K562 (cell line): ENCODE measurements around the gene KLHL8. TPM values are rescaled to one million over a fixed set of nuclear protein-coding genes. Genes with fewer than 3 reads are reported as not detected.

Experiments
- ATAC-seq: fragments of 200-7000 bp; cut with Tn5 transposase; 3 replicates; pipeline ENCODE4 v1.9.1; 2020; ENCODE audit warnings: moderate library complexity
- BruUV-seq: library from RNA; stranded (reverse); fragments of 400-500 nt; replicated peaks from 2 replicates; lab custom pipeline; 2021; lab: Mats Ljungman, UMichigan
- CTCF ChIA-PET: fragments of 300-600 bp; formaldehyde crosslinking; extraction: SDS; loops from one replicate; lab custom pipeline; 2021; ENCODE audit warnings: low intra/inter-chr PET ratio; lab: Yijun Ruan, JAX
- POLR2A ChIA-PET: fragments of 300-600, 350-650 bp; sonication (Branson Sonifier 250); formaldehyde crosslinking; extraction: SDS; loops from one replicate; lab custom pipeline; 2021; ENCODE audit warnings: antibody characterized with exemption, inconsistent platforms; lab: Yijun Ruan, JAX
- DNase-seq, 4 experiments: peaks; one replicate each; pipeline versions ENCODE4 v3.0.0 to v3.0.0-alpha.2; 2011 to 2018; ENCODE audit warnings: low spot score in 3 of 4, mixed read lengths in 3 of 4; ENCODE audit errors: extremely low read depth in 1 of 4
- FAIRE-seq: peaks from 2 replicates; lab custom pipeline; 2011; peaks lifted over from hg19 to GRCh38; lab: Jason Lieb, UNC
- H2AFZ ChIP-seq: 2 replicates; pipeline ENCODE4 v1.6.0; 2011; ENCODE audit warnings: low read depth, low read length, control low read depth, inconsistent platforms
- H3K27ac ChIP-seq: fragments of 200-600 bp; 3 replicates; pipeline ENCODE4 v1.8.0; 2011; ENCODE audit warnings: low read depth, mild to moderate bottlenecking, control low read depth, inconsistent platforms, low read length, moderate library complexity, mixed read lengths; ENCODE audit errors: extremely low read depth
- H3K27me3 ChIP-seq, 2 experiments: fragments of 300-600 bp in 1 of 2; 2 replicates in 1 of 2; 3 replicates in 1 of 2; pipeline versions ENCODE4 v1.6.0 to v1.8.0; 2011; ENCODE audit warnings: inconsistent platforms in 2 of 2, low read length in 2 of 2, mild to moderate bottlenecking in 1 of 2, mixed read lengths in 1 of 2, moderate library complexity in 1 of 2; ENCODE audit not compliant: control insufficient read depth in 2 of 2, insufficient read depth in 2 of 2
- H3K36me3 ChIP-seq: fragments of 300-600 bp; 3 replicates; pipeline ENCODE4 v1.8.0; 2011; ENCODE audit warnings: mild to moderate bottlenecking, low read length, inconsistent platforms; ENCODE audit not compliant: control insufficient read depth, insufficient read depth
- H3K4me1 ChIP-seq, 2 experiments: fragments of 200-600 bp in 1 of 2; replicated peaks in 1 of 2; 2 replicates in 1 of 2; 3 replicates in 1 of 2; pipeline versions ENCODE4 v1.5.1 to v1.8.0; 2011; ENCODE audit warnings: inconsistent platforms in 2 of 2, low read length in 2 of 2, mild to moderate bottlenecking in 1 of 2, mixed read lengths in 1 of 2, moderate library complexity in 1 of 2; ENCODE audit not compliant: control insufficient read depth in 2 of 2, insufficient read depth in 2 of 2
- H3K4me2 ChIP-seq: 2 replicates; pipeline ENCODE4 v1.6.1; 2011; ENCODE audit warnings: low read length, control low read depth, inconsistent platforms, mixed read lengths; ENCODE audit not compliant: insufficient read depth
- H3K4me3 ChIP-seq: fragments of 200-600 bp; sonication (generic), shearing (Covaris generic); 2 replicates; pipeline ENCODE4 v1.5.1; 2016; ENCODE audit warnings: control low read depth, inconsistent platforms
- H3K79me2 ChIP-seq: fragments of 200-600 bp; 3 replicates; pipeline ENCODE4 v1.8.0; 2011; ENCODE audit warnings: low read length, inconsistent platforms; ENCODE audit not compliant: control insufficient read depth, insufficient read depth
- H3K9ac ChIP-seq, 2 experiments: 2 replicates each; pipeline versions ENCODE4 v1.6.0 to v1.6.1; 2011; ENCODE audit warnings: low read depth in 2 of 2, low read length in 2 of 2, control low read depth in 1 of 2, inconsistent platforms in 1 of 2, mild to moderate bottlenecking in 1 of 2, mixed read lengths in 1 of 2; ENCODE audit not compliant: insufficient read depth in 1 of 2
- H3K9me1 ChIP-seq: one replicate; pipeline ENCODE4 v1.6.0; 2011; ENCODE audit warnings: inconsistent platforms, mild to moderate bottlenecking, low read length, moderate library complexity; ENCODE audit not compliant: control insufficient read depth, insufficient read depth
- H3K9me3 ChIP-seq: replicated peaks from 2 replicates; pipeline ENCODE4 v1.5.1; 2011; ENCODE audit warnings: low read depth, low read length, inconsistent platforms; ENCODE audit not compliant: control insufficient read depth, insufficient read depth
- H4K20me1 ChIP-seq: replicated peaks from 2 replicates; pipeline ENCODE4 v1.6.1; 2011; ENCODE audit warnings: low read length, inconsistent platforms, mixed read lengths; ENCODE audit not compliant: control insufficient read depth, insufficient read depth
- CBX2 ChIP-seq: fragments of 200-600 bp; sonication (generic); IDR thresholded peaks from one replicate; pipeline ENCODE4 v1.6.1; 2012; ENCODE audit warnings: mild to moderate bottlenecking, low read length, inconsistent platforms; ENCODE audit not compliant: insufficient read depth, poor library complexity, severe bottlenecking
- CCAR2 ChIP-seq: fragments of 200-400 bp; formaldehyde crosslinking; IDR thresholded peaks from 2 replicates; pipeline ENCODE4 v1.6.1; 2017; ENCODE audit warnings: mild to moderate bottlenecking, low read depth, low read length
- FIP1L1 ChIP-seq: fragments of 200-400 bp; formaldehyde crosslinking; IDR thresholded peaks from 2 replicates; pipeline ENCODE4 v1.6.1; 2018; ENCODE audit warnings: mild to moderate bottlenecking, low read depth, low read length; ENCODE audit not compliant: poor library complexity, severe bottlenecking
- HDAC3 ChIP-seq: fragments of 450-650 bp; IDR thresholded peaks from 2 replicates; pipeline ENCODE4 v1.6.1; 2018; ENCODE audit warnings: borderline replicate concordance, mild to moderate bottlenecking, moderate library complexity; ENCODE audit not compliant: partially characterized antibody
- RBM14 ChIP-seq: fragments of 200-400 bp; formaldehyde crosslinking; IDR thresholded peaks from 2 replicates; pipeline ENCODE4 v1.6.1; 2018; ENCODE audit warnings: low read depth, mild to moderate bottlenecking, low read length, moderate library complexity, borderline replicate concordance; ENCODE audit not compliant: insufficient read depth
- SNAPC5 ChIP-seq: fragments of 250-450 bp; sonication (Bioruptor Pico); IDR thresholded peaks from 2 replicates; pipeline ENCODE4 v1.8.0; 2021; ENCODE audit warnings: moderate library complexity, mild to moderate bottlenecking, inconsistent platforms
- STAT5A ChIP-seq: IDR thresholded peaks from 2 replicates; pipeline ENCODE4 v1.6.1; 2012; ENCODE audit warnings: low read length, inconsistent platforms, borderline replicate concordance
- STAT6 ChIP-seq: sonication (generic); formaldehyde crosslinking; IDR thresholded peaks from 2 replicates; pipeline ENCODE4 v1.8.1; 2023; ENCODE audit warnings: mild to moderate bottlenecking, missing genetic modification reagents
- THAP7 ChIP-seq: fragments of 250-450 bp; sonication (Bioruptor Pico); IDR thresholded peaks from 2 replicates; pipeline ENCODE4 v1.5.0; 2021
- ZC3H4 ChIP-seq: sonication (generic); formaldehyde crosslinking; IDR thresholded peaks from 2 replicates; pipeline ENCODE4 v1.9.0; 2021; ENCODE audit warnings: missing genetic modification reagents, borderline replicate concordance
- ZNF134 ChIP-seq: fragments of 250-450 bp; sonication (Bioruptor Pico); conservative IDR thresholded peaks from 2 replicates; pipeline ENCODE4 v1.4.0; 2020
- ZNF830 ChIP-seq: fragments of 250-450 bp; sonication (Bioruptor Pico); IDR thresholded peaks from 2 replicates; pipeline ENCODE4 v1.5.0; 2021; ENCODE audit warnings: mild to moderate bottlenecking
- WGBS: fragments of 100-300 bp; shearing (Covaris generic); methylation state at CpG from one replicate; pipeline ENCODE4 v1.1.6; 2016; ENCODE audit warnings: low coverage, mixed read lengths; ENCODE audit not compliant: insufficient coverage; ENCODE audit errors: missing lambda C conversion rate; 5-methylcytosine and 5-hydroxymethylcytosine counted together
- in situ Hi-C: fragments of 300-500 bp; cut with MboI; formaldehyde crosslinking; loops from 4 replicates; pipeline ENCODE4 v1.15.0; 2018; ENCODE audit warnings: inconsistent platforms, mixed read lengths
- intact Hi-C: fragments of 100-400 bp; cut with micrococcal nuclease; formaldehyde crosslinking; loops from 2 replicates; pipeline ENCODE4 v1.14.2; 2022
- polyA plus RNA-seq, 8 experiments: library from polyadenylated mRNA; depleted of rRNA in 4 of 8; stranded (reverse) in 5 of 8; unstranded in 3 of 8; fragments of >200 nt; fragmentation: Nextera tagmentation in 2 of 8; fragmentation: Illumina TruSeq in 1 of 8; extraction: Ambion mirVana in 2 of 8; extraction: Trizol in 1 of 8; gene quantifications; 2 replicates each; pipeline versions ENCODE4 v1.2.1 to v1.2.3, GENCODE V29; 2011 to 2014; ENCODE audit warnings: inconsistent platforms in 1 of 8, missing spikeins in 1 of 8
- total RNA-seq, 7 experiments: library from RNA; depleted of rRNA in 6 of 7; stranded (reverse); fragments of >200 nt in 6 of 7; fragmentation: Illumina TruSeq in 2 of 7; extraction: Trizol in 2 of 7; gene quantifications; 2 replicates each; pipeline versions ENCODE4 v1.2.1 to v1.2.3, GENCODE V29; 2011 to 2021; ENCODE audit warnings: low replicate concordance in 1 of 7

The KLHL8 gene
- total and polyA plus RNA-seq, 9 of the 15 experiments (the other 6 are each of a cell fraction or from before 2014, with no cell fraction given): 8.7 to 25.3 (median 15.7) TPM

- Histone ChIP-seq H3K79me2 (no peaks in the 10 kb centered on the region), H3K36me3 (no peaks in the 10 kb centered on the region), H3K4me2 (no peak overlapping the region), H3K9me1 (no peaks in the 10 kb centered on the region)
- no TSS peak for BruUV-seq
- no peak for DNase-seq
- ATAC-seq: no peak
- CTCF ChIA-PET: no interaction called here
- TF ChIP-seq ZC3H4 (no peak), CCAR2 (no peak), CBX2 (no peak), ZNF134 (CRISPR knock-in tag) (no peak), STAT6 (CRISPR knock-in tag) (no peak), THAP7 (CRISPR knock-in tag) (no peak), ZNF830 (CRISPR knock-in tag) (no peak), SNAPC5 (no peak), HDAC3 (no peak), RBM14 (no peak), FIP1L1 (no peak), STAT5A (no peak)
- TF ChIP-seq, all 486 proteins: peak for 0
- H3K9me3 ChIP-seq: no peaks in the 10 kb centered on the region
- no peaks in the 10 kb centered on the region for H3K4me1 ChIP-seq
- H3K27ac ChIP-seq: no peak overlapping the region
- intact Hi-C loops (no loop called here), in situ Hi-C loops (no loop called here)
- WGBS: 2% methylated on average over 6 of the region's 6 CpGs
- no peak overlapping the region for H2AFZ ChIP-seq
- H3K9ac ChIP-seq: no peak overlapping the region
- H4K20me1 ChIP-seq: no peaks in the 10 kb centered on the region
- no peak for FAIRE-seq
- H3K4me3 ChIP-seq: no peak overlapping the region
- no peaks in the 10 kb centered on the region; a peak in 1 of 5 replicates for H3K27me3 ChIP-seq
- POLR2A ChIA-PET: interaction anchor here (0.7 kb wide), 1 partner anchor 129 kb away, joined by 3 read pairs; no protein-coding TSS in a partner anchor
These were observed 30.7 kb upstream of the KLHL8 start for GRCh38 chr4:87251106-87251505.
